Lower leg skin (tissue), 3 donors: ENCODE measurements around the gene AGAP3.

ENCODE experiments used
- POLR2A ChIP-seq, 2 donors: fragments of 450-650 bp; IDR thresholded peaks; one replicate each; pipeline ENCODE4 v1.6.1; 2016 to 2017; ENCODE audit warnings: antibody characterized with exemption in 2 of 2, mild to moderate bottlenecking in 1 of 2, moderate library complexity in 1 of 2
- TF ChIP-seq, protein P1 (sequence below), 3 donors: fragments of 450-650 bp; IDR thresholded peaks; one replicate each; pipeline ENCODE4 v1.5.1; 2016; ENCODE audit warnings: antibody characterized with exemption in 3 of 3, mild to moderate bottlenecking in 3 of 3, moderate library complexity in 2 of 3

DNA sequence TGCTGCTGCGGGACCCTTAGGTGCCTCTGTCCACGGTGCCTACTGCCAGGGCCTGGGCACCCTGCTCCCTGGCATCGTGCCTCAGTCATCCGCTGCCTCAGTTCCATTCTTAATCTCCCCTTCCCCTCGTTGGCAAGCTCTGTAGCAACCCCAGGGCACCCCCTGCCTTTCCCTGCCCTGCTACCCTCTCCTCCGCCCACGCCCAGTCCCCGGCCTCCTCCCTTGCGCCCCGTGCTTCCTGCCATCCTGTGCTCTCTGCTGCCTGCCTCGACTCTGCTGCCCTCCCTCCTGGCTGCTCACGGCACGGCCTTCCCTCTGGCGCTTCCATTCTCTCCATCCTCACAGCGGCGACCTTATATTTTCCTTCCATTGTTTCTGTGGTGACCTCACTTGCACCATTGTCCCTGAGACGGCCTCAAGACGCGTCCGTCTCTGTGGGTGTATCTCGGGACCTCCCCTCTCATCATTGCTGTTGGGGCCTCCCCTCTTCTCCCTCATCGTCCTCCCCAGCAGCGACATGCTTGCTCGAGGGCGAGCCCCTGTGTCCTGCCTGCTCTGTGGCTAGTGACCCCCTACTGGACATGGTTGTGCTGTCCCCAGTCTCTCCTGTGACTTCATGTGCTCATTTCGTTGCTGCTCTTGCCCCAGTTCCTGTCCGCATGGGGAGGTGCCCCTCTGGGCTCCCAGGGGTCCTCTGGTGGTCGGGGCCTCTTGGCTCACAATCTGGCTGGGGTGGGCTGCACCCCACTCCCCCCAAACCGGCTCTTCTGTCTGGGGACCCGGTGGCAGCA lies 35.3 kb downstream of the AGAP3 start:
- TF ChIP-seq, protein P1, sequence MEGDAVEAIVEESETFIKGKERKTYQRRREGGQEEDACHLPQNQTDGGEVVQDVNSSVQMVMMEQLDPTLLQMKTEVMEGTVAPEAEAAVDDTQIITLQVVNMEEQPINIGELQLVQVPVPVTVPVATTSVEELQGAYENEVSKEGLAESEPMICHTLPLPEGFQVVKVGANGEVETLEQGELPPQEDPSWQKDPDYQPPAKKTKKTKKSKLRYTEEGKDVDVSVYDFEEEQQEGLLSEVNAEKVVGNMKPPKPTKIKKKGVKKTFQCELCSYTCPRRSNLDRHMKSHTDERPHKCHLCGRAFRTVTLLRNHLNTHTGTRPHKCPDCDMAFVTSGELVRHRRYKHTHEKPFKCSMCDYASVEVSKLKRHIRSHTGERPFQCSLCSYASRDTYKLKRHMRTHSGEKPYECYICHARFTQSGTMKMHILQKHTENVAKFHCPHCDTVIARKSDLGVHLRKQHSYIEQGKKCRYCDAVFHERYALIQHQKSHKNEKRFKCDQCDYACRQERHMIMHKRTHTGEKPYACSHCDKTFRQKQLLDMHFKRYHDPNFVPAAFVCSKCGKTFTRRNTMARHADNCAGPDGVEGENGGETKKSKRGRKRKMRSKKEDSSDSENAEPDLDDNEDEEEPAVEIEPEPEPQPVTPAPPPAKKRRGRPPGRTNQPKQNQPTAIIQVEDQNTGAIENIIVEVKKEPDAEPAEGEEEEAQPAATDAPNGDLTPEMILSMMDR (IDR thresholded peaks at IDR 0.05), result no peak
- TF ChIP-seq POLR2A (IDR thresholded peaks at IDR 0.05), result no peak
